NCI-H1417 (cell line): Measurements from ENCODE around the gene NCOR2.

Experiments used
- DNase-seq, 3 experiments: peaks; one replicate each; lab custom pipeline; 2025; lab: John Stamatoyannopoulos, UW

The NCOR2 gene

DNA sequence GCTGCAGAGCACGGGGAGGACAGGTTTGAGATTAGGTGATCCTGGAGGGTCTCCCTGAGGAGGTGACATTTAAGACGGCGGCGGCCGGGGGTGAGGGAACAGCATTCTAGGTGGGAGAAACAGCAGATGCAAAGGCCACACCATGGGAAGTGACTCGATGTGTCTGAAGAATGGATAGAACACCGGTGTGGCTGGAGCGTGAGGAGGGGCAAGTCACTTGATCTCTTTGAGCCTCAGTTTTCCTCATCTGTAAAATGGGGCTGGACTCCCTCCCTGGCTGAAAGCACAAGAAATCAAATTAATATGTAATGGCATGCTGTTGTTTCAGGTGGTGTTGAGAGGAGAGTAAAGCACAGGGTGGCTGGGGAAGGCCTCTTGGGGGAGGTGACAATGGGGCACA is 10.0 kb upstream of the NCOR2 start:
- no peak for DNase-seq

DNA sequence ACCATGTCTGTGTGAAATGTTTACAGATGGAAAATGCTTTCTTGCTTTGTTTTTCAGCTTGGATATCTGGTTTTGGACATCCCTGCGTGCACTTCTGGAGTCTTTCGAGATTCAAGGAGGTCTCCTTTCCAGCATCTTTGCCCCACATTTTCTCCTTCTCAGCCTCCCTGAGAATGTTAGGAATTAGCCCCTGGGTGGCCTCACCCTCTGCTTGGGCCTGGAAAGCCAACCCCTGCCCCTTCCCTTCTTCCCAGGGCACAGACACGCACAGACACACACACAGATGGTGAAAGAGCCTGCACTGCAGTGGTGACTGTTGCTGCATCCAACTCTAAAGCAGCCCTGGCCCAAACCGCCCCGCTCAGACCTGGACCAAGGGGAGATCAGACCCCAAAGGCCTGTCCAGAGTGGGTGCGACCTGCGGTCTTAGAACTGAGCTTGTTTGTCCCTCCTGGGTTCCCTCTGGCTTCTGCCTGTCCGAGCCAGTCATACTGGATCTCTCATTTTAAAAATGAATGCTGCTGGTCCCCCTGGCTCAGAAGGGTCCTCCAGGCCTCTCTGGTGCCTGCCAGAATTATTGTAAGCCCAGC is 8.7 kb upstream of the NCOR2 start:
- no peak for DNase-seq

GRCh38 chr12:124573839-124574786 is 6.7 kb upstream of the NCOR2 start:
- no peak for DNase-seq

GRCh38 chr12:124571556-124571955 is 4.1 kb upstream of the NCOR2 start:
- no peak for DNase-seq

DNA sequence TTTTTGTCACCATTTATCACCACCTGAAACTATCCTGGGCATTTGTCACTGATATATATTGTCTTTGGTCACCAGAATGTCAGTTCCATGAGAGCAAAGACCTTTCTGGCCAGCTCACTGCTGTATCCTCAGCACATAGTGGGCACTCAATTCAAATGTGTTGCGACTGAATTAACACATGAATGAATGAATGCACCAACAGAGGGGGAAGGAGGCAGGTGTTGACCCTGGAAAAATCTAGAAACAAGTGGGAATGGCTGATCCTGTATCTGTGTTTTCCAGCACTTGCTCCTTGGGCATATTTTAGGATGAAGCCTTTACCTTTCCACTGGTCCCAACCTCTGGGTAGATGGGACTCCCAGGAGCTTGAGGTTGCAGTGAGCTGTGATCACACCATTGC is 3.4 kb upstream of the NCOR2 start:
- no peak for DNase-seq

DNA sequence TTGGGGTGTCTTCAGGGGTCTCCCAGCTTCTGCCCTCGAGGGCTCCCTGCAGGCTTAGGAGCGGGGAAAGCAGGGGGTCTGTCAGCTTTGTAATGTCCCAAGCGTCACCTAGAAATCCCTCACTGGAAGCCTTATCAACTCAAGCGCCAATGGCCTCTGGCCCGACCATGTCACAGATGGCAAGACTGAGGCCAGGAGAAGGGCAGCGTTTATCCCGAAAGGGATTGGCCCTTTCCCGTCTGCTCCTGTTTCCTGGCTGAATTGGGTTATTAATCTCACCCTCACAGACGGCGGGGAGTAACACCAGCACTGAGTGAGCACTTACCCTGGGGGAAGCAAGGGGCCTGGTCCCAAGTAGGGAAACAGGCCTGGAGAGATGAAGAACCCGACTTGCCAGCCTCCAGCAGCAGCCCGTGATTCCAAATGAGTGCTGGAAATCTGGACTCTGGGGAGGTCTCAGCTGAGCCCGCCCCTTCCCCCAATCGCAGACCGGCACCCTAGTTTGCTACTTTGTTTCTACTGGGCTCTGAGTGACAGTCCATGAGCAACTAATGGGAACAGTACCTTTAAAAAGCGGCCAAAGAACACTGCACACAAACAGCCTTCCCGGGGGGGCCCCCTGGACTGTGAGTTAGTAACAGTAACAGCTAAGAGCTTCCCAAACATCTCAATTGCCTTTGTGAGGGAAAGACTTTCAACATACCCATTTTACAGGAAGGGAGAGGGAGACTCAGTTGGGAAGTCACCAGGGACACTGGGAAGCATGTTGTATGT is 2.1 kb upstream of the NCOR2 start:
- no peak for DNase-seq

DNA sequence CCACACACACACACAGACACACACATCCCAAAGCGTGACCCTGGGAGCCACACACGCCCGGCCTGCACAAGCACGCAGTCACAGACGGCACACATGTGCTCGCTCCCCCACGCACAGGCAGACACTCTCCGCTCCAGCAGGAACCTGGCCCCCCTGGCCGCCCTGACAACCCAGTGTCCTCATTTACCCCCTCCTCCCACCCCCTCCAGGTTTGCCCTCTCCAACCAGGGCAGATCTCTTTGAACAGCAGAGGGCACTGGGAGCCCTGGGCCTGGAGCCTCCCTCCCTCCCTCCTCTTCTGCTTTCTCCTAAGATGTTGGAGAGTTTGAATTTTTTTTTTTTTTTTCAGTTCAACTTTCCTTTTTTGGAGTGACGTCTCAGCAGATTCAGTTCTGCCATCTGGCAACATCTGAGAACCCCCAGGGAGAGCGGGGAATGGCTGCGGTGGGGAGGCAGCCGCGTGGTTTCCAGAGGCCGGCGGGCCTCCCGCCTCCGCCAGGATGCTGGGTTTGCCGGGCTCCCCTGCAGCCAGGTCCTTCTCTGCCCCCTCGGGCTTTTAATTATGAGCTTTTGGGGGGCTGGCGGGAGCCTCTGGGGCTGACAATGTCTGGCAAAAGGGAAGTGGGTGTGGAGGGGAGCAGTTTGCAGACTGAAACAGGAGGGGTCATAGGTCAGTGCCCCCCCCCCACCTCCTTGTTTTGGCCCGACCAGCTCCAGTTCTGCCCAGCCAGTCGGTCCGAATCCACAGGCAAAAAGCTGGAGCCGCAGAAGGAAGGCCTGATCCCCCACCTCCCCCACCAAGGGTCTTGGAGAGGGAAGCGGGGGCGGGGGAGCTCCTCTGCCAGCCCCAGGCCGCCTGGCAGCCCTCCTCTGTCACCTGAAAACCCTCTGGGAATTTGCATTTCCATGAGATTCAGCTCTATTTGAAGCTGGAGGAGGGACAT is 1.3 kb upstream of the NCOR2 start:
- peak; percentile 68 to 85 (median 70) for DNase-seq

DNA sequence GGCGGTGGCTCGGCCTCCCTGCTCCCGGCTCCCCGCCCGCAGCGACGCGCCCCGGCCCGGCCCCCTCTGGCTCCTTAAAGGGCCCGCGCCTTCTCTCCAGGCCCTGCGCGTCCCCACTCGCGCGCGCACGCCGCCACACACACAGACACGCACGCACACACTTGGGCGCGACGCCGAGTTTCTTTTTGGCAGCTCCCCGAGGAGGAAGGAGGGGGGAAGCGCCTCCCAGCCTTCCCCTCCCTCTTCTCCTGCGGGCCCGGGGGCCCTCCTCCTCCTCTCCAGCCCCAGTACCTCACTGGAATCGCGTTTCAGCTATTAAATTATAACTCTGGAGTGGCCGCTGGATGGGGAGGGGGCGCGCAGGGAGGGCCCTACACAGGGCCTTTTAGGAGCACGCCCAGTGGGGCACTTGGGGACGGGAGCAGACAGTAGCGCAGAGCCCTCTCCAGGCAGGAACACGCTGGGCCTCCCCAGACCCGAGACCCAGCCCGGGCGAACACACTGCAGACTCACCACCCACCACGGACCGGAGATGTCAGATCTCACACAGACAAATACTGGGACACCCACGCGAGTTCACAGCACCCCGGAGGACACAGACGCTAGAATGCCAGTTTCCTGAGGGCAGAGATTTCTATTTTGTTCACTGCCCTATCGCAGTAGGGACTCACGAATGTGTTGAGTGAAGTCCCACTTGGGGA is 411 bp upstream of the NCOR2 start:
- peak; percentile 91 to 98 (median 96) for DNase-seq

GRCh38 chr12:124566161-124566996 is 1.0 kb downstream of the NCOR2 start:
- DNase-seq: peak; percentile 75 to 89 (median 84)

- DNase-seq: no peak
These were observed 1.7 kb downstream of the NCOR2 start for GRCh38 chr12:124565656-124566160.

DNA sequence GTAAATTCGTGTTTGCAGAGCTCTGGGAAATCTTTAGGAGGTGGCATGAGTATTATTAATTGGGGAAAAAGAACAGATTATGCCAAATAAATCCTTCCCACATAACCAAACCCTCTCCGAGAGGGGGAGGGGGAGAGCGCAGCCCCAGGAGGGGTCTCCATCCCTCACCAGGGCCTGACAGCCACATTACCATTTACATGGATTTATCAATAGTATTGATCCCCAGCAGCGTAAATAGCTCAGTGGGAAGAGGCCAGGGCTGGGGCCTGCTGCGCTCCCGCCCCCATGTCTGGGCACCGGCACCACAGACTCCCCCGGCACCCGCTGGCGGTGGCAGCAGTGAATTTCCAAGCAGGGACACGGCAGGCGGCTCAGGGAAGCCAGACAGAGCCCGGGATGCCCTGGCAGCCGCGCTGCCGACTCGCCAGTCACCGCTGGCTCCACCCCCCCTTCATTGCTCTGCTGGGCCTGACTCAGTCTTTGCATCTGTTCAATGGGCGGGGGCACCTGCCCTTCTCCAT is 2.4 kb downstream of the NCOR2 start:
- DNase-seq: peak in 2 of 3 experiments; percentile 47 to 55

DNA sequence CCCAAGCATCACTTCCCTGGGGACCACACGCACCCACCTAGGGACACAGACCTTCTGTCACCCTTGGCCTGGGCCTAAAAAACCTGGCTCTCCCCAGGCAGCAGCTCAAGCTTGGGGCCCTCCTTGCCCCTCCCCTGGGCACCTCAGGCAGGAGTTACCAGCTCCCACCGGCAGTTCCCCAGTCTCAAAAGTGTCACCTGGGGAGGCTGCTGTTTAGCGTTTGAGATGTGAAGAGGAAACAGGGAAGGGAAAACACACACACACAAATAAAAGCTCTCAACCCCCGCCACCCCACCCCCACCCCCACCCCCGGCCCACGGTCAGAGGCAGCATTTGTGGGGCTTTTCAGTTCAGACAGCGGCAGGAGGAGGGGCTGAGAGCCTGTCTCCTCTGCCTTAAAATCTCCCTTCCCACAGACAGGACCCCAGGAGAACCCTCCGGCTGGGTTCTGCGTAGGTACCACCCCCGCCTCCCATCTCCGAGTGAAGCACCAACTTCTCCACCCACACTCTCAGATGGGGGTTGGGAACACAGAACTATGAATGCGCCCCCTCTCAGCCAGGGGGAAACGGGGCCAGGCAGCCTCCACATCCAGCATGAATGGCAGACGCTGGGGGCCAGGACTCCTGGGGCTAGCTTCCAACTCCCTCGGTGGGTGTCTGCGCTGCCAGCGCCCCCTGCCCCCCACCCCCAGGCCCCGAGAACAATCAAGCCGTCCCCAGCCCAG is 3.0 kb downstream of the NCOR2 start:
- peak in 2 of 3 experiments; percentile 50 to 74 for DNase-seq

DNA sequence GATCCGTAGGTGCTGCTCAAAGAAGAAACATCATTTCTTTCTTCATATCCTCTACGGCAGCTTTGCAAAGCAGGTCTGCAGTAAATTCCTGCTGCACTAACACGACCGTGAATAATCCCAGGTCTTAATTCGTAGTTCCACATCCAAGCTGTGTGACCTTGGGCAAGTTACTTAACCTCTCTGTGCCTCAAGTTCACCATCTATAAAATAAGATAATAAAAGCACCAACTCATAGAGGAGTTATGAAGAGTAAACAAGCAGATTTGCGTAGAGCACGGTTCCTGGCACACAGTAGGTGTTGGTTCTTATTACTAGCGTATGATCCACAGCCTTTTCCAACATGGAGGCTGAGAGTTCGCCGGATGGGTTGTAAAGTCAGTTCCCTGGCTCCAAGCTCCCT is 3.6 kb downstream of the NCOR2 start:
- DNase-seq: no peak

GRCh38 chr12:124563401-124563800 is 4.0 kb downstream of the NCOR2 start:
- no peak for DNase-seq

GRCh38 chr12:124562796-124563181 is 4.6 kb downstream of the NCOR2 start:
- no peak for DNase-seq

DNA sequence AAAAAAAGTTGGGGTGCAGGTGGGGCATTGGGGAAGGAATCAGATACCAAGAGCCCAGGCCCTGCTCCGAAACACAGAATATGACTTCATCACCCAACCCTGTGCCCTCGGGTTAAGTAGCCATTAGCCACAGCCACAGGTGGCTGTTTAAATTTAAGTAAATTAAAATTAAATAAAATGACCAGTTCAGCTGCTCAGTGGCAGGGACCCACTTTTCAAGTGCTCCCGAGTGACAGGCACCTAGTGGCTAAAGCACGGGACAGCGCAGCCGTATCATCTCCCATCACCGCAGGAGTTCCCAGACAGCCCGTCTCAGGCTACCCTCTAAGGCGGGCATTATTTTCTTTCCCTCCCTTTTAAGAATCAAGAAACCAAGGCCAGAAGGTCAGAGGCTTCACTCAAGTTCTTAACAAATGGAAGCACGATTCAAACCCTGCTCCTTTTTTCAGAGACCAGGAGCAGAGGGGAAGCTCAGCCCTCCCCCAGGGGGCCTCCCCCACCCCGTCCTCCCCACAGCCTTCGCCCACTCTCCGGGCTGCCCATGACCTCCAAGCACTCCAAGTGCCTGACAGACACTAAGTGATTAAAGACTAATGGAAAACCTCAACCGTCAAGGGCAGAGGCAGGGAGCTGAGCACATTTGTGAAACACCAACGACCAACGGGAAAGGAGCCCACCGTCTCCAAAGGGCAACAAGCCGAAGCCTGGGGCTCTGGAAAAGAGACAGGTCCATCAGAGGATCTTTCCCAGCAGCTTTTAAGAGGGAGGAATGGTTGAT is 5.2 kb downstream of the NCOR2 start:
- no peak for DNase-seq

- no peak for DNase-seq
These were observed 6.2 kb downstream of the NCOR2 start for GRCh38 chr12:124561231-124561630.
